ENCODE data around the gene LRRC70. TPM values are rescaled to one million over a fixed set of nuclear protein-coding genes. Genes with fewer than 3 reads are reported as not detected.

The LRRC70 gene
- total and polyA plus RNA-seq, 3 experiments from 2014 or later: 0.13 to 1.1 (median 0.60) TPM

DNA sequence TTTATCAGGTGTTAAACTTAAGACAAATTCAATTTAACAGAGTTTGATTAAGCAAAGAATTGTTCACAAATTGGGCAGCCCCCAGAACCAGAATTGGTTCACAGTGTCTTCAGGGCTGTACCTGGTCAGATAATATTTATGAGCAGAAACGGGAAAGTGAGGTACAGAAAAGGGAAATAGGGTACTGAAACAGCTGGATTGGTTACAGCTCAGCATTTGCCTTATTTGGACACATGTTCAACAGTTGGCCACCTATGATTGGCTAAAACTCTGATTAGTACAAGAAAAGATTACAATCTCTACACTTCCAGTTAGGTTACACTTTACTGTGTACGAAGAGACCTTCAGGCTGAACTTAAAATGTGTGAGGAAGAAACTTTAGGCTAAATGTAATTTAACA is 18.7 kb downstream of the LRRC70 start:
- H3K4me1 ChIP-seq (ENCODE audit: insufficient read depth, low read length): no peaks in the 10 kb centered on the region
- no peak overlapping the region for H3K4me3 ChIP-seq (ENCODE audit: low read length)
- H3K36me3 ChIP-seq (ENCODE audit: insufficient read depth, low read length): no peaks in the 10 kb centered on the region
- Mint-ChIP-seq H3K9me3 (no peaks in the 10 kb centered on the region), H3K4me3 (no peak overlapping the region), H3K36me3 (peaks cover 2 to 20% (median 20%) of the 10 kb centered on the region in 3 donors), H3K27ac (no peak overlapping the region), H3K27me3 (no peaks in the 10 kb centered on the region), H3K4me1 (peaks cover 17 to 38% (median 19%) of the 10 kb centered on the region in 3 donors)
- H3K27me3 ChIP-seq (ENCODE audit: insufficient read depth, low read length, poor library complexity, severe bottlenecking): no peaks in the 10 kb centered on the region
- H3K27ac ChIP-seq (ENCODE audit: low read depth, low read length): no peak overlapping the region
- no peaks in the 10 kb centered on the region for H3K9me3 ChIP-seq (ENCODE audit: low read length)
- ChIA-PET CTCF (no interaction called here), POLR2A (no interaction called here)
- DNase-seq: no peak

DNA sequence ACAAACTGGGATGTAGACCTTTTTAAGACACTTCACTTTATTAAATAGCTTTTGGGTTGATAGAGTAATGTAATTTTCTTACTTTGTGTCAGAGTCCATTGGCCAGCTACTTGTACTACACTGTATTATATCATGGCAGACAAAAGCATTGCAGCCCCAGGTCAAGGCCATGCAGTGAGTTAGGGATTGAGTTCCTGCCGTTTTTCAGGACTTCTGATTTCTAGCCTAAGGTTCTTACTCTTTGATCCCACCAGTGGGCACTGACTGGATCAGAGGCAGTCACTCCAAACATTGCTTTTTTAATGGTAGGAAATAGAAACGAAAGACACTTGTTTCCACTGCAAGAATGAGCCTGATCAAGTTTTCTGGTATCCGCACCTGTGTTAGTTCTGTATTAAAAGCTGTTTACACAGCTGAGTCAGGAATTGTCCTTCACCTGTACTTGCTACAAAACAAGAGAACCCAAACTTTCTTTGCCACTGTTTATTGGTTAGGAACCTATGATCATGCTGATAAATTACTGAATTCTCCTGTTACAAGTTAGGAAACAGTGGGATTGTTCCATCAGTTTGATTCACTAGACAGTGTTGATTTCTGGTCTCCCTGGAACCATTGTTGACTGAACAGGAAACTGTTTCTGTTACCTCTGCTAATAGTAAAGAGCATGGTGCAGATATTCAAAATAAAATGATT is 22.1 kb downstream of the LRRC70 start:
- H3K27ac Mint-ChIP-seq: no peak overlapping the region
- no peaks in the 10 kb centered on the region for H3K9me3 ChIP-seq (ENCODE audit: low read length)
- H3K9me3 Mint-ChIP-seq: no peaks in the 10 kb centered on the region
- H3K36me3 ChIP-seq (ENCODE audit: insufficient read depth, low read length): no peaks in the 10 kb centered on the region
- no peak overlapping the region for H3K27ac ChIP-seq (ENCODE audit: low read depth, low read length)
- ChIA-PET CTCF (no interaction called here), POLR2A (no interaction called here)
- H3K27me3 ChIP-seq (ENCODE audit: insufficient read depth, low read length, poor library complexity, severe bottlenecking): no peaks in the 10 kb centered on the region
- H3K36me3 Mint-ChIP-seq: peaks cover 0 to 11% (median 11%) of the 10 kb centered on the region in 3 donors
- no peak overlapping the region for H3K4me3 ChIP-seq (ENCODE audit: low read length)
- no peaks in the 10 kb centered on the region for H3K4me1 ChIP-seq (ENCODE audit: insufficient read depth, low read length)
- no peak for DNase-seq
- peaks cover 16 to 37% (median 19%) of the 10 kb centered on the region in 3 donors for H3K4me1 Mint-ChIP-seq
- no peaks in the 10 kb centered on the region for H3K27me3 Mint-ChIP-seq
- H3K4me3 Mint-ChIP-seq: no peak overlapping the region

DNA sequence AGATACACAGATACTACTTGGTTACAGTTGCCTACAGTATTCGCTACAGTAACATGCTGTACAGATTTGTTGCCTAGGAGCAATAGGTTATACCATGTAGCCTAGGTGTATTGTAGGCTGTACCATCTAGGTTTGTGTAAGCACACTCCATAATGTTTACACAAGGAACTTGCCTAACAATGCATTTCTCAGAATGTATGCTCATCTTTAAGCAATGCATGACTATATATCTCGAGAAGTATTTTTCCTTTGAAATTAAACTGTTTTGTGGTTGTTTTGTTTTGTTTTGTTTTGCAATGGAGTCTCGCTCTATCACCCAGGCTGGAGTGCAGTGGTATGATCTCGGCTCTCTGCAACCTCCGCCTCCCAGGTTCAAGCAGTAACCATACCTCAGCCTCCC is 25.3 kb downstream of the LRRC70 start:
- H3K9me3 Mint-ChIP-seq: no peaks in the 10 kb centered on the region
- Histone ChIP-seq H3K9me3 (ENCODE audit: low read length) (no peaks in the 10 kb centered on the region), H3K27me3 (ENCODE audit: insufficient read depth, low read length, poor library complexity, severe bottlenecking) (no peaks in the 10 kb centered on the region), H3K36me3 (ENCODE audit: insufficient read depth, low read length) (no peaks in the 10 kb centered on the region), H3K27ac (ENCODE audit: low read depth, low read length) (no peak overlapping the region), H3K4me3 (ENCODE audit: low read length) (no peak overlapping the region), H3K4me1 (ENCODE audit: insufficient read depth, low read length) (no peaks in the 10 kb centered on the region)
- no peak for DNase-seq
- H3K27me3 Mint-ChIP-seq: no peaks in the 10 kb centered on the region
- H3K27ac Mint-ChIP-seq: no peak overlapping the region
- H3K4me3 Mint-ChIP-seq: no peak overlapping the region
- ChIA-PET POLR2A (no interaction called here), CTCF (no interaction called here)
- peaks cover 16 to 23% (median 16%) of the 10 kb centered on the region in 3 donors for H3K36me3 Mint-ChIP-seq
- peaks cover 21 to 47% (median 27%) of the 10 kb centered on the region in 3 donors for H3K4me1 Mint-ChIP-seq

DNA sequence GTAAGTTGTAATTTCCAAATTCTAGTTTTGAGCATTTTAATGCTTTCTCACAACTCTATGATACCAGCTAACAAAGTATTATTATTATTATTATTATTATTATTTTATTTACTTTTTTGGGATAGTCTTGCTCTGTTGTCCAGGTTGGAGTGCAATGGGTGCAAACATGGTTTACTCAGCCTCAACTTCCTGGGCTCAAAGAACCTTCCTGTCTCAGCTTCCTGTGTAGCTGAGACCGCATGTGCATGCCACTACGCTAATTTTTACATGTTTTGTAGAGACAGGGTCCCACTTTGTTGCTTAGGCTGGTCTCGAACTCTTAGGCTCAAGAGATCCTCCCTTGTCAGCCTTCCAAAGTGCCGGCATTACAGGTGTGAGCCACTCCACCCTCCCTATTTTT is 27.0 kb downstream of the LRRC70 start:
- Histone ChIP-seq H3K27ac (ENCODE audit: low read depth, low read length) (no peak overlapping the region), H3K4me3 (ENCODE audit: low read length) (no peak overlapping the region), H3K9me3 (ENCODE audit: low read length) (no peaks in the 10 kb centered on the region), H3K36me3 (ENCODE audit: insufficient read depth, low read length) (no peaks in the 10 kb centered on the region), H3K27me3 (ENCODE audit: insufficient read depth, low read length, poor library complexity, severe bottlenecking) (no peaks in the 10 kb centered on the region), H3K4me1 (ENCODE audit: insufficient read depth, low read length) (no peaks in the 10 kb centered on the region)
- Mint-ChIP-seq H3K27ac (no peak overlapping the region), H3K27me3 (no peaks in the 10 kb centered on the region), H3K9me3 (no peaks in the 10 kb centered on the region), H3K36me3 (peaks cover 17 to 32% (median 25%) of the 10 kb centered on the region in 3 donors), H3K4me3 (no peak overlapping the region), H3K4me1 (peaks cover 21 to 42% (median 25%) of the 10 kb centered on the region in 3 donors)
- POLR2A ChIA-PET: no interaction called here
- no peak for DNase-seq
- CTCF ChIA-PET: no interaction called here

DNA sequence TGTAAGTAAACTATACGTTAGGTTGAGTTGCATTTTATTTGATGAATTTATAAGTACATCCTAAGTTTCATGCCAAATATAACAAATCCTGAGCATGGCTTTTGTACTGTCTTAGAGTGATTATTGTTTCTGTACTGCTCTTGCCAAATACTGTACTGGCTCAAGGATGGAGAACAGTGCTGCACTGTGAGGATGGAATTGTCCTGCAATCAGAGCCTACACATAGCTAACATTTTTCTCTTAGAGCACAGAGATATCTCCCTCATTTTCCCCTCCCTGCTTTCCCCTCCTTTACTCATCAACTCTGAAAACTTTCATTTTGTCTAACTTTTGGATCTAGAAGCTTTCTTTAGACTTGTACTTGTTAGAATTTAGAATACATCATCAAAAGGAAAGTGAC is 28.3 kb downstream of the LRRC70 start:
- CTCF ChIA-PET: no interaction called here
- no peaks in the 10 kb centered on the region for H3K27me3 Mint-ChIP-seq
- no peaks in the 10 kb centered on the region for H3K36me3 ChIP-seq (ENCODE audit: insufficient read depth, low read length)
- H3K4me3 ChIP-seq (ENCODE audit: low read length): no peak overlapping the region
- peak overlapping the region in 2 of 8 donors; percentile 4 to 33 for H3K27ac Mint-ChIP-seq
- H3K27ac ChIP-seq (ENCODE audit: low read depth, low read length): no peak overlapping the region
- H3K9me3 ChIP-seq (ENCODE audit: low read length): no peaks in the 10 kb centered on the region
- H3K4me1 Mint-ChIP-seq: peaks cover 17 to 35% (median 20%) of the 10 kb centered on the region in 3 donors
- POLR2A ChIA-PET: no interaction called here
- no peaks in the 10 kb centered on the region for H3K9me3 Mint-ChIP-seq
- no peak for DNase-seq
- no peak overlapping the region for H3K4me3 Mint-ChIP-seq
- H3K27me3 ChIP-seq (ENCODE audit: insufficient read depth, low read length, poor library complexity, severe bottlenecking): no peaks in the 10 kb centered on the region
- H3K4me1 ChIP-seq (ENCODE audit: insufficient read depth, low read length): no peaks in the 10 kb centered on the region
- H3K36me3 Mint-ChIP-seq: peaks cover 17 to 36% (median 25%) of the 10 kb centered on the region in 3 donors

DNA sequence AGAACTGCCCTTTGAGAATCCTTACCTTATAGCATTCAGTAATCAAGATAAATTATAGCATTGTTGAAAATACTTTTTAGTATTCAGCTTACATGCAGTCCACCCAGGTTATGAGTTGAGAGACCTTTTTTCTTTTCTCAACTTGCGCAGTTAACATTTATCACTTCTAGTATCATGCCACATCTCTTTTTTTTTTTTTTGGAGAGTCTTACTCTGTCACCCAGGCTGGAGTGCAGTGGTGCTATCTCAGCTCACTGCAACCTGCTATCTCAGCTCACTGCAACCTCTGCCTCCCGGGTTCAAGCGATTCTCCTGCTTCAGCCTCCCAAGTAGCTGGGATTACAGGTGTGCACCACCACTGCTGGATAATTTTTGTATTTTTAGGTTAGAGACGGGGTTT is 29.0 kb downstream of the LRRC70 start:
- no peaks in the 10 kb centered on the region for H3K9me3 ChIP-seq (ENCODE audit: low read length)
- Mint-ChIP-seq H3K27ac (no peak overlapping the region), H3K36me3 (peaks cover 20 to 38% (median 25%) of the 10 kb centered on the region in 3 donors), H3K27me3 (no peaks in the 10 kb centered on the region), H3K9me3 (no peaks in the 10 kb centered on the region), H3K4me1 (peaks cover 15 to 28% (median 18%) of the 10 kb centered on the region in 3 donors), H3K4me3 (no peak overlapping the region)
- no peak for DNase-seq
- H3K4me1 ChIP-seq (ENCODE audit: insufficient read depth, low read length): no peaks in the 10 kb centered on the region
- H3K27ac ChIP-seq (ENCODE audit: low read depth, low read length): no peak overlapping the region
- H3K27me3 ChIP-seq (ENCODE audit: insufficient read depth, low read length, poor library complexity, severe bottlenecking): no peaks in the 10 kb centered on the region
- CTCF ChIA-PET: no interaction called here
- H3K4me3 ChIP-seq (ENCODE audit: low read length): no peak overlapping the region
- H3K36me3 ChIP-seq (ENCODE audit: insufficient read depth, low read length): no peaks in the 10 kb centered on the region
- POLR2A ChIA-PET: no interaction called here

DNA sequence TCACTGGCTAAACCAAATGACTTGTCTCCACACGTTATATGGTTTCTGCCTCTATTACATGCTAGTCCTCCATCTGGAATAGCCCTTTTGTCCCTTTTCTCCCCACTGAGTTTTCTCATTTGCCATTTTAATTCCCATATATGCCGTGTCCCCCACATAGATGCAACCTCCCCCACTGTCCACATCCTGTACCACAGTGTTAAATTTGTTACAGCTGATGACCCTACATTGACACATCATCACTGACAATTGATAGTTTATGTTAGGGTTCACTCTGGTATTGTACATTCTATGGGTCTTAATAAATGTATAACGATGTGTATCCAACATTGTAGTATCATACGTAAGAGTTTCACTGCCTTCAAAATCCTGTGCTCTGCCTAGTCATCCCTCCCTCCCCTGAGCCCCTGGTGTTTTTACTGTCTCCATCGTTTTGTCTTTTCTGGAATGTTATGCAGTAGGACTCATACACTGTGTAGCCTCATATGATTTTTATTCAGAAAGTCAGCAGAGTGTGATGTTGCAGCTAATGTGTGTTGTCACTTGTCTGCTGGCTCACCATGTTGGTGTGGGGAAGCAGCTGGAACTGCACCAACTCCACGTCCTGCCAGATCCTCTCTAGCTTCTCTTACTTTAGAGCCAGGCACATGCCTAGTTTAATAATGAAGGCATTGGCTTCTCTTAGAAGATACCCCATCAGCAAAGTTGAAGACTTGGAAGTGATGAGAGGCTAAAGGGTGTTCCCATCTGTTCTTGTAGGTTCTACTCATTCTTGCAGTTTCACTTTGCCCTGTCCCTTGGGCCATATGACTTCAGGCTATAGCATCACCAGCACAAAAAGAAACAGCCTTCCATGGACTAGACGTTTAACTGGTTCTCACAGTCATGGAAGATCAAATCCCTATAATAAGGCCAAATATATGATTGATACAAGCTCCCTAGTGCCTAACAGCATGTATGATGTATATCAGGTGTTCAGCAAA is 30.2 kb downstream of the LRRC70 start:
- Histone ChIP-seq H3K4me1 (ENCODE audit: insufficient read depth, low read length) (no peaks in the 10 kb centered on the region), H3K27me3 (ENCODE audit: insufficient read depth, low read length, poor library complexity, severe bottlenecking) (no peaks in the 10 kb centered on the region), H3K36me3 (ENCODE audit: insufficient read depth, low read length) (no peaks in the 10 kb centered on the region), H3K9me3 (ENCODE audit: low read length) (no peaks in the 10 kb centered on the region), H3K27ac (ENCODE audit: low read depth, low read length) (no peak overlapping the region), H3K4me3 (ENCODE audit: low read length) (no peak overlapping the region)
- Mint-ChIP-seq H3K27me3 (no peaks in the 10 kb centered on the region), H3K27ac (peak overlapping the region in 1 of 8 donors; percentile 4), H3K36me3 (peaks cover 18 to 38% (median 29%) of the 10 kb centered on the region in 3 donors), H3K4me3 (no peak overlapping the region), H3K9me3 (no peaks in the 10 kb centered on the region), H3K4me1 (peaks cover 15 to 28% (median 18%) of the 10 kb centered on the region in 3 donors)
- POLR2A ChIA-PET: no interaction called here
- CTCF ChIA-PET: no interaction called here
- DNase-seq: no peak

DNA sequence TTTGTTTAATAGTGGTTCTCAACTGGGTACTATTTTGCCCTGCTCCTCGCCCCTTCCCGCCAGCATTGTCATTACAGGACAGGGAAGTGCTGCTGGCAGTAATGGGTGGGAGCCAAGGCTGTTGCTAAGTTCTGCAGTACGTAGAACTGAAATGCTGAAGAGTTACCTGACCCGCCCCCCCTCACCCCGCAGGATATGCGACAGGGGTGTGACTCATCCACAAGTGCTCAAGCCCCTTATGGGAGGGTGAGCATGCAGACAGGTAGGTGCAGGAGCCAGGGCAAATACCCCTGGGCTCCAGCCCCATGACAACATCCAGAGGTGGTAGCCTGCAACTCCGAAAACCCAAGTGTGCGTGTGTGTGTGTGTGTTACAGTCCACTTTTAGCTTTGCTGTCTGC is 35.7 kb downstream of the LRRC70 start:
- H3K4me3 Mint-ChIP-seq: no peak overlapping the region
- Histone ChIP-seq H3K27ac (ENCODE audit: low read depth, low read length) (no peak overlapping the region), H3K4me3 (ENCODE audit: low read length) (no peak overlapping the region), H3K36me3 (ENCODE audit: insufficient read depth, low read length) (no peaks in the 10 kb centered on the region), H3K27me3 (ENCODE audit: insufficient read depth, low read length, poor library complexity, severe bottlenecking) (no peaks in the 10 kb centered on the region), H3K9me3 (ENCODE audit: low read length) (no peaks in the 10 kb centered on the region), H3K4me1 (ENCODE audit: insufficient read depth, low read length) (no peaks in the 10 kb centered on the region)
- DNase-seq: no peak
- H3K27me3 Mint-ChIP-seq: no peaks in the 10 kb centered on the region
- H3K4me1 Mint-ChIP-seq: no peaks in the 10 kb centered on the region
- H3K27ac Mint-ChIP-seq: no peak overlapping the region
- no peaks in the 10 kb centered on the region for H3K9me3 Mint-ChIP-seq
- peaks cover 14 to 30% (median 19%) of the 10 kb centered on the region in 3 donors for H3K36me3 Mint-ChIP-seq
- ChIA-PET POLR2A (no interaction called here), CTCF (no interaction called here)

Measured in CD8-positive, alpha-beta memory T cell (primary cell).